ENCODE measurements around the gene PAH. TPM values are rescaled to one million over a fixed set of nuclear protein-coding genes. Genes with fewer than 3 reads are reported as not detected.

The PAH gene
- total and polyA plus RNA-seq, 2 of the 13 experiments (the other 11 are each of a cell fraction or from before 2014, with no cell fraction given) = 192 to 451 TPM

DNA sequence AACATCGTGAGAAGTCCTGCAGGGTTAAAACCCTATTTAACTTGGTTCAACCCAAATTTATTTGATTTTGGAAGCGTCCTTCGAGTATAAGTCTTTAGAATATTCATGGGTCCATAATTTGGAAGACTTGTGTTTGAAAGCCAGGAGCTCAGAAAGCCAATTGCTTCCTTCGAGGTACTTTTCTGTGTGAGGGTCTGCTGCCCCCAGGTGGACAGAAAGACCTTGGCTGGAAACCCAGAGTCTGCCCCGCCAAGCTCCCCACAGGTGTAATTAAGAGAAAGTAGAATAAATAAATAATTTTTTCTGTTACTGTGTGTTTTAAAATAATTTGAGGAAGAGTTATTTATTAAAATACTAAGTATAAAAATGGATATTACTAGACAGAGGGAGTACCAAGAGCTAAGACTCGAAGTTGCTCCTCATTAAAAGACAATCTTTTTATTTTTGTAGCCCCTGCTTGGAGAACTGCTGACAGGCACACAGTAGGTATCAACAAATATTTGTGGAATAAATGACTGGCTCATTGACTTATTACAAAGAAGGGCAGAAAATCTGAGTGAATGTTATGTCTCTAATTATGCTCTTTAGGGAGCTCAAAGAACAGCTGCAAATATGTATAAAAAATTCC lies 105.8 kb downstream of the PAH start:
- H3K9ac ChIP-seq (ENCODE audit: insufficient read depth, low read depth, low read length) = no peak overlapping the region
- POLR2A ChIA-PET = no interaction called here
- in situ Hi-C loops (cut with HindIII; ENCODE audit: extremely low pct_ligation_motif_present, low pct_unique_long_range_greater_than_20kb) (no loop called here), intact Hi-C loops (cut with micrococcal nuclease; ENCODE audit: unreplicated experiment) (loop anchor here (1.0 kb wide), 1 partner anchor 871 kb away; no protein-coding TSS in a partner anchor)
- H3K27ac ChIP-seq (ENCODE audit: extremely low read length, insufficient read depth, low read length) = no peak overlapping the region
- 15% methylated on average over 6 of the region's 6 CpGs for WGBS (ENCODE audit: low lambda C conversion rate)
- H3K36me3 ChIP-seq (replicated peaks in 1 of 2; ENCODE audit: control insufficient read depth in 1 of 2, insufficient read depth in 2 of 2, low read length in 2 of 2) = no peaks in the 10 kb centered on the region
- H3K79me2 ChIP-seq (ENCODE audit: insufficient read depth, low read length) = no peaks in the 10 kb centered on the region
- no peaks in the 10 kb centered on the region for H3K4me1 ChIP-seq (ENCODE audit: insufficient read depth, low read length)
- ATAC-seq = peak; percentile 66; the same call in 2 of the 3 replicates
- no peaks in the 10 kb centered on the region for H3K9me3 ChIP-seq (ENCODE audit: low read length)
- no peak for TF ChIP-seq MYNN (CRISPR knock-in tag; IDR thresholded peaks at IDR 0.05; ENCODE audit: low read depth)
- TF ChIP-seq, protein P1, sequence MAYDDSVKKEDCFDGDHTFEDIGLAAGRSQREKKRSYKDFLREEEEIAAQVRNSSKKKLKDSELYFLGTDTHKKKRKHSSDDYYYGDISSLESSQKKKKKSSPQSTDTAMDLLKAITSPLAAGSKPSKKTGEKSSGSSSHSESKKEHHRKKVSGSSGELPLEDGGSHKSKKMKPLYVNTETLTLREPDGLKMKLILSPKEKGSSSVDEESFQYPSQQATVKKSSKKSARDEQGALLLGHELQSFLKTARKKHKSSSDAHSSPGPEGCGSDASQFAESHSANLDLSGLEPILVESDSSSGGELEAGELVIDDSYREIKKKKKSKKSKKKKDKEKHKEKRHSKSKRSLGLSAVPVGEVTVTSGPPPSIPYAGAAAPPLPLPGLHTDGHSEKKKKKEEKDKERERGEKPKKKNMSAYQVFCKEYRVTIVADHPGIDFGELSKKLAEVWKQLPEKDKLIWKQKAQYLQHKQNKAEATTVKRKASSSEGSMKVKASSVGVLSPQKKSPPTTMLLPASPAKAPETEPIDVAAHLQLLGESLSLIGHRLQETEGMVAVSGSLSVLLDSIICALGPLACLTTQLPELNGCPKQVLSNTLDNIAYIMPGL (CRISPR knock-in tag; IDR thresholded peaks at IDR 0.05; ENCODE audit: borderline replicate concordance in 1 of 2, low read depth in 1 of 2) = no peak
- TF ChIP-seq CTCF (CRISPR knock-in tag; IDR thresholded peaks at IDR 0.05) = peak; percentile 60
- peak; percentile 71 for TF ChIP-seq STAG1 (CRISPR knock-in tag; IDR thresholded peaks at IDR 0.05)
- no peak for TF ChIP-seq NAIF1 (CRISPR knock-in tag; IDR thresholded peaks at IDR 0.05; ENCODE audit: borderline replicate concordance)
- TF ChIP-seq SMC3 (IDR thresholded peaks at IDR 0.05; ENCODE audit: low read length) = peak; percentile 44; the same call in 1 of the 2 replicates
- no peak for TF ChIP-seq ZNF253 (CRISPR knock-in tag; IDR thresholded peaks at IDR 0.05; ENCODE audit: borderline replicate concordance)
- peak; percentile 18 for DNase-seq (ENCODE audit: low spot score)
- CTCF ChIA-PET (ENCODE audit: low intra/inter-chr PET ratio, low total read pairs) = interaction anchor here (1.1 kb wide), 1 partner anchor 871 kb away, joined by 3 read pairs; no protein-coding TSS in a partner anchor
- no TSS peak for BruUV-seq (replicated peaks)
- no peak overlapping the region for H3K4me2 ChIP-seq (ENCODE audit: low read depth, low read length)
- no peak overlapping the region for H2AFZ ChIP-seq (ENCODE audit: low read length)
- H4K20me1 ChIP-seq (ENCODE audit: insufficient read depth, low read length) = no peaks in the 10 kb centered on the region
- no peaks in the 10 kb centered on the region for H3K27me3 ChIP-seq (ENCODE audit: control insufficient read depth in 1 of 2, insufficient read depth in 2 of 2, low read length in 2 of 2)
- FAIRE-seq = peak; percentile 23
- no peak overlapping the region for H3K4me3 ChIP-seq (replicated peaks in 1 of 3; ENCODE audit: insufficient read depth in 1 of 3, low read depth in 2 of 3, low read length in 3 of 3)

All from HepG2 (cell line).